WTC11 (cell line): Measurements from ENCODE around the gene TP63. TPM values are rescaled to one million over a fixed set of nuclear protein-coding genes. Genes with fewer than 3 reads are reported as not detected.

Source experiments
- ATAC-seq: fragments of 200-7000 bp; cut with Tn5 transposase; 2 replicates; pipeline ENCODE4 v1.10.0; 2021; ENCODE audit warnings: mild to moderate bottlenecking, moderate library complexity
- CTCF ChIA-PET: fragments of 300-600 bp; sonication (Branson Sonifier 250); formaldehyde crosslinking; loops from one replicate; lab custom pipeline; 2021; ENCODE audit warnings: antibody characterized with exemption; lab: Charles Lee
- POLR2A ChIA-PET: fragments of 350-600 bp; sonication (Branson Sonifier 250); formaldehyde crosslinking; loops from one replicate; lab custom pipeline; 2021; ENCODE audit warnings: antibody characterized with exemption; lab: Charles Lee
- DNase-seq: peaks from one replicate; pipeline ENCODE4 v3.0.0; 2021; ENCODE audit warnings: low spot score
- H3K27ac Mint-ChIP-seq: 2 replicates; pipeline ENCODE4 v1.8.0; 2021; ENCODE audit warnings: mixed read lengths
- H3K27me3 Mint-ChIP-seq: 2 replicates; pipeline ENCODE4 v1.8.0; 2021; ENCODE audit warnings: low read depth, mild to moderate bottlenecking, moderate library complexity, mixed read lengths
- H3K36me3 Mint-ChIP-seq: 2 replicates; pipeline ENCODE4 v1.8.0; 2021; ENCODE audit warnings: mixed read lengths
- H3K4me1 Mint-ChIP-seq: 2 replicates; pipeline ENCODE4 v1.8.0; 2022; ENCODE audit warnings: mixed read lengths
- H3K4me3 Mint-ChIP-seq: 2 replicates; pipeline ENCODE4 v1.8.0; 2021; ENCODE audit warnings: mild to moderate bottlenecking, moderate library complexity, mixed read lengths
- H3K9me3 Mint-ChIP-seq: 2 replicates; pipeline ENCODE4 v1.8.0; 2021; ENCODE audit warnings: mixed read lengths
- CREM ChIP-seq: sonication (generic); formaldehyde crosslinking; IDR thresholded peaks from 2 replicates; pipeline ENCODE4 v1.8.1; 2022; ENCODE audit warnings: mild to moderate bottlenecking, missing genetic modification reagents, moderate library complexity
- FOXK1 ChIP-seq: sonication (generic); formaldehyde crosslinking; IDR thresholded peaks from 2 replicates; pipeline ENCODE4 v1.8.0; 2022; ENCODE audit warnings: mild to moderate bottlenecking, moderate library complexity, missing genetic modification reagents
- GABPB1 ChIP-seq: sonication (generic); formaldehyde crosslinking; IDR thresholded peaks from 2 replicates; pipeline ENCODE4 v1.8.1; 2023; ENCODE audit warnings: mild to moderate bottlenecking, missing genetic modification reagents
- NFATC4 ChIP-seq: fragments of 250-450 bp; sonication (Bioruptor Pico); IDR thresholded peaks from 2 replicates; pipeline ENCODE4 v1.9.0; 2021; ENCODE audit warnings: mild to moderate bottlenecking
- NR1H2 ChIP-seq: sonication (generic); formaldehyde crosslinking; IDR thresholded peaks from 2 replicates; pipeline ENCODE4 v1.9.0; 2021; ENCODE audit warnings: mild to moderate bottlenecking, moderate library complexity, missing genetic modification reagents
- NR2C2 ChIP-seq: sonication (generic); formaldehyde crosslinking; IDR thresholded peaks from 2 replicates; pipeline ENCODE4 v1.8.0; 2022; ENCODE audit warnings: mild to moderate bottlenecking, missing genetic modification reagents
- RELA ChIP-seq: sonication (generic); formaldehyde crosslinking; IDR thresholded peaks from 2 replicates; pipeline ENCODE4 v1.8.1; 2022; ENCODE audit warnings: missing genetic modification reagents, mild to moderate bottlenecking, borderline replicate concordance
- SMAD3 ChIP-seq: sonication (generic); formaldehyde crosslinking; IDR thresholded peaks from 2 replicates; pipeline ENCODE4 v1.8.0; 2022; ENCODE audit warnings: missing genetic modification reagents, mild to moderate bottlenecking, borderline replicate concordance
- TP53 ChIP-seq: sonication (generic); formaldehyde crosslinking; IDR thresholded peaks from 2 replicates; pipeline ENCODE4 v1.8.1; 2023; ENCODE audit warnings: mild to moderate bottlenecking, missing genetic modification reagents
- ZNF138 ChIP-seq: sonication (generic); formaldehyde crosslinking; conservative IDR thresholded peaks from 2 replicates; pipeline ENCODE4 v1.8.1; 2022; ENCODE audit warnings: mild to moderate bottlenecking, moderate library complexity, missing genetic modification reagents
- total RNA-seq: library from RNA; stranded (reverse); gene quantifications from 3 replicates; pipeline ENCODE4 v1.2.3, GENCODE V29; 2021
- TF ChIP-seq, protein P1 (sequence below): sonication (generic); formaldehyde crosslinking; conservative IDR thresholded peaks from 2 replicates; pipeline ENCODE4 v1.8.1; 2023; ENCODE audit warnings: mild to moderate bottlenecking, low read depth, missing genetic modification reagents, moderate library complexity
- TF ChIP-seq, protein P2 (sequence below): sonication (generic); formaldehyde crosslinking; IDR thresholded peaks from 2 replicates; pipeline ENCODE4 v1.8.1; 2022; ENCODE audit warnings: missing genetic modification reagents, borderline replicate concordance
- TF ChIP-seq, protein P3 (sequence below): sonication (generic); formaldehyde crosslinking; IDR thresholded peaks from 2 replicates; pipeline ENCODE4 v1.8.1; 2023; ENCODE audit warnings: mild to moderate bottlenecking, missing genetic modification reagents, moderate library complexity
- TF ChIP-seq, protein P4 (sequence below): fragments of 200-600 bp; IDR thresholded peaks from 2 replicates; pipeline ENCODE4 v1.8.0; 2022; ENCODE audit warnings: antibody characterized with exemption
- TF ChIP-seq, protein P5 (sequence below): sonication (generic); formaldehyde crosslinking; IDR thresholded peaks from 2 replicates; pipeline ENCODE4 v1.8.0; 2023; ENCODE audit warnings: missing genetic modification reagents
- TF ChIP-seq, protein P6 (sequence below): sonication (generic); formaldehyde crosslinking; IDR thresholded peaks from 2 replicates; pipeline ENCODE4 v1.8.1; 2023; ENCODE audit warnings: mild to moderate bottlenecking, moderate library complexity, missing genetic modification reagents
- TF ChIP-seq, protein P7 (sequence below): sonication (generic); formaldehyde crosslinking; IDR thresholded peaks from 2 replicates; pipeline ENCODE4 v1.8.1; 2022; ENCODE audit warnings: mild to moderate bottlenecking, missing genetic modification reagents, moderate library complexity, borderline replicate concordance
- TF ChIP-seq, protein P8 (sequence below): sonication (generic); formaldehyde crosslinking; IDR thresholded peaks from 2 replicates; pipeline ENCODE4 v1.8.0; 2022; ENCODE audit warnings: mild to moderate bottlenecking, missing genetic modification reagents

The TP63 gene
- total RNA-seq, 1 experiment from 2014 or later = 0.09 TPM

DNA sequence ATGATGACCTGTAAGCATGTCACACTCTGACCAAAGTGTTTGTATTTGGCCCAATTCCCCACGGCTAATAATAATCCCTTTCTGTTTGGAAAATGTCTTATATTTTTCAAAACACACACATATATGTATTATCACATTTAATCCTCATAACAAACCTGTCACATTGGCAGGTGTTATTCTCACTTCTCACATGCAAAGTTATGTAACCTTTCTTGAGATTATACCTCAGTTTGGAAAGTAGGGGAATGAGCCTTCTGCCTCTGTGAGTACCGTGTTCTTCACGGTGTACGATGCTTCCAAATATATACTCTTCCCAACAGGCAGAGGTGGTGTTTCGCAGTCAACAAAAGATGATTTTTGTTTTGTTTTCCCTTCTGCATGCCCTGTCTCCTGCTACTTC is 205.6 kb downstream of the TP63 start:
- no peaks in the 10 kb centered on the region for H3K36me3 Mint-ChIP-seq

DNA sequence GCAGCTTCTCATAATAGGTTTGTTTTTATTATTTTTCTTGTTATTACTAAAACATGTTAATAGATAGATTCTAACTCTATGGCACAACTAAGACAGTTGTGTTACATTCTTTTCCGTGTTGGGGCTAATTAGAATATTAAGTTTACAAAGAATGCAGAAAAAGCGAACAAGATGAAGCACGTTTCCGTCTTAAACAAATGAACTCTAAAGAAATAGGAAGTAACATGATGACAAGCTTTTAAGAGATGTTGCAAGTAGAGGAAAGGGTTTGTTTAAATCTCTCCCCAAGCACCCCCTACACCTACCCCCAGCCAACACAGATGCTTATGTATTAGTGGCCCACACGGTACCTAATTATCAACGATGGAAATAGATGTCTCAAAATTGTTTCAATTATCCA is 207.1 kb downstream of the TP63 start:
- Mint-ChIP-seq H3K4me1 (0 out of 2 replicates have a peak, but pooled peaks cover 6% of the 10 kb centered on the region), H3K4me3 (no peak overlapping the region), H3K27ac (no peak overlapping the region), H3K36me3 (no peaks in the 10 kb centered on the region), H3K27me3 (no peaks in the 10 kb centered on the region), H3K9me3 (no peaks in the 10 kb centered on the region)
- ATAC-seq (no peak), DNase-seq (no peak)
- POLR2A ChIA-PET = interaction anchor here (0.7 kb wide), 1 partner anchor 12 kb away, joined by 9 read pairs; no protein-coding TSS in a partner anchor
- CTCF ChIA-PET = interaction anchor here (0.7 kb wide), 1 partner anchor 484 kb away, joined by 3 read pairs; the partner anchor contains the start of gene CLDN1
- TF ChIP-seq, protein P1, sequence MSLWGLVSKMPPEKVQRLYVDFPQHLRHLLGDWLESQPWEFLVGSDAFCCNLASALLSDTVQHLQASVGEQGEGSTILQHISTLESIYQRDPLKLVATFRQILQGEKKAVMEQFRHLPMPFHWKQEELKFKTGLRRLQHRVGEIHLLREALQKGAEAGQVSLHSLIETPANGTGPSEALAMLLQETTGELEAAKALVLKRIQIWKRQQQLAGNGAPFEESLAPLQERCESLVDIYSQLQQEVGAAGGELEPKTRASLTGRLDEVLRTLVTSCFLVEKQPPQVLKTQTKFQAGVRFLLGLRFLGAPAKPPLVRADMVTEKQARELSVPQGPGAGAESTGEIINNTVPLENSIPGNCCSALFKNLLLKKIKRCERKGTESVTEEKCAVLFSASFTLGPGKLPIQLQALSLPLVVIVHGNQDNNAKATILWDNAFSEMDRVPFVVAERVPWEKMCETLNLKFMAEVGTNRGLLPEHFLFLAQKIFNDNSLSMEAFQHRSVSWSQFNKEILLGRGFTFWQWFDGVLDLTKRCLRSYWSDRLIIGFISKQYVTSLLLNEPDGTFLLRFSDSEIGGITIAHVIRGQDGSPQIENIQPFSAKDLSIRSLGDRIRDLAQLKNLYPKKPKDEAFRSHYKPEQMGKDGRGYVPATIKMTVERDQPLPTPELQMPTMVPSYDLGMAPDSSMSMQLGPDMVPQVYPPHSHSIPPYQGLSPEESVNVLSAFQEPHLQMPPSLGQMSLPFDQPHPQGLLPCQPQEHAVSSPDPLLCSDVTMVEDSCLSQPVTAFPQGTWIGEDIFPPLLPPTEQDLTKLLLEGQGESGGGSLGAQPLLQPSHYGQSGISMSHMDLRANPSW = no peak
- TF ChIP-seq NR1H2 (CRISPR knock-in tag) (no peak), NR2C2 (CRISPR knock-in tag) (no peak), FOXK1 (CRISPR knock-in tag) (no peak), CREM (CRISPR knock-in tag) (no peak), GABPB1 (no peak), SMAD3 (CRISPR knock-in tag) (no peak), ZNF138 (CRISPR knock-in tag) (no peak), TP53 (no peak)
- TF ChIP-seq, protein P2, sequence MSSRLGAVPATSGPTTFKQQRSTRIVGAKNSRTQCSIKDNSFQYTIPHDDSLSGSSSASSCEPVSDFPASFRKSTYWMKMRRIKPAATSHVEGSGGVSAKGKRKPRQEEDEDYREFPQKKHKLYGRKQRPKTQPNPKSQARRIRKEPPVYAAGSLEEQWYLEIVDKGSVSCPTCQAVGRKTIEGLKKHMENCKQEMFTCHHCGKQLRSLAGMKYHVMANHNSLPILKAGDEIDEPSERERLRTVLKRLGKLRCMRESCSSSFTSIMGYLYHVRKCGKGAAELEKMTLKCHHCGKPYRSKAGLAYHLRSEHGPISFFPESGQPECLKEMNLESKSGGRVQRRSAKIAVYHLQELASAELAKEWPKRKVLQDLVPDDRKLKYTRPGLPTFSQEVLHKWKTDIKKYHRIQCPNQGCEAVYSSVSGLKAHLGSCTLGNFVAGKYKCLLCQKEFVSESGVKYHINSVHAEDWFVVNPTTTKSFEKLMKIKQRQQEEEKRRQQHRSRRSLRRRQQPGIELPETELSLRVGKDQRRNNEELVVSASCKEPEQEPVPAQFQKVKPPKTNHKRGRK (CRISPR knock-in tag) = no peak
- TF ChIP-seq, protein P3, sequence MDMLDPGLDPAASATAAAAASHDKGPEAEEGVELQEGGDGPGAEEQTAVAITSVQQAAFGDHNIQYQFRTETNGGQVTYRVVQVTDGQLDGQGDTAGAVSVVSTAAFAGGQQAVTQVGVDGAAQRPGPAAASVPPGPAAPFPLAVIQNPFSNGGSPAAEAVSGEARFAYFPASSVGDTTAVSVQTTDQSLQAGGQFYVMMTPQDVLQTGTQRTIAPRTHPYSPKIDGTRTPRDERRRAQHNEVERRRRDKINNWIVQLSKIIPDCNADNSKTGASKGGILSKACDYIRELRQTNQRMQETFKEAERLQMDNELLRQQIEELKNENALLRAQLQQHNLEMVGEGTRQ (CRISPR knock-in tag) = no peak

More for the DNA sequence above, 205.6 kb downstream of the TP63 start:
- DNase-seq = no peak
- ChIA-PET CTCF (no interaction called here), POLR2A (no interaction called here)
- Mint-ChIP-seq H3K27me3 (no peaks in the 10 kb centered on the region), H3K9me3 (no peaks in the 10 kb centered on the region), H3K27ac (no peak overlapping the region), H3K4me3 (no peak overlapping the region), H3K4me1 (0 out of 2 replicates have a peak, but pooled peaks cover 2% of the 10 kb centered on the region)
- no peak for ATAC-seq
- TF ChIP-seq, protein P4, sequence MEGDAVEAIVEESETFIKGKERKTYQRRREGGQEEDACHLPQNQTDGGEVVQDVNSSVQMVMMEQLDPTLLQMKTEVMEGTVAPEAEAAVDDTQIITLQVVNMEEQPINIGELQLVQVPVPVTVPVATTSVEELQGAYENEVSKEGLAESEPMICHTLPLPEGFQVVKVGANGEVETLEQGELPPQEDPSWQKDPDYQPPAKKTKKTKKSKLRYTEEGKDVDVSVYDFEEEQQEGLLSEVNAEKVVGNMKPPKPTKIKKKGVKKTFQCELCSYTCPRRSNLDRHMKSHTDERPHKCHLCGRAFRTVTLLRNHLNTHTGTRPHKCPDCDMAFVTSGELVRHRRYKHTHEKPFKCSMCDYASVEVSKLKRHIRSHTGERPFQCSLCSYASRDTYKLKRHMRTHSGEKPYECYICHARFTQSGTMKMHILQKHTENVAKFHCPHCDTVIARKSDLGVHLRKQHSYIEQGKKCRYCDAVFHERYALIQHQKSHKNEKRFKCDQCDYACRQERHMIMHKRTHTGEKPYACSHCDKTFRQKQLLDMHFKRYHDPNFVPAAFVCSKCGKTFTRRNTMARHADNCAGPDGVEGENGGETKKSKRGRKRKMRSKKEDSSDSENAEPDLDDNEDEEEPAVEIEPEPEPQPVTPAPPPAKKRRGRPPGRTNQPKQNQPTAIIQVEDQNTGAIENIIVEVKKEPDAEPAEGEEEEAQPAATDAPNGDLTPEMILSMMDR = no peak
- no peak for TF ChIP-seq TP53
- TF ChIP-seq, protein P5, sequence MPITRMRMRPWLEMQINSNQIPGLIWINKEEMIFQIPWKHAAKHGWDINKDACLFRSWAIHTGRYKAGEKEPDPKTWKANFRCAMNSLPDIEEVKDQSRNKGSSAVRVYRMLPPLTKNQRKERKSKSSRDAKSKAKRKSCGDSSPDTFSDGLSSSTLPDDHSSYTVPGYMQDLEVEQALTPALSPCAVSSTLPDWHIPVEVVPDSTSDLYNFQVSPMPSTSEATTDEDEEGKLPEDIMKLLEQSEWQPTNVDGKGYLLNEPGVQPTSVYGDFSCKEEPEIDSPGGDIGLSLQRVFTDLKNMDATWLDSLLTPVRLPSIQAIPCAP (CRISPR knock-in tag) = no peak
- TF ChIP-seq, protein P6, sequence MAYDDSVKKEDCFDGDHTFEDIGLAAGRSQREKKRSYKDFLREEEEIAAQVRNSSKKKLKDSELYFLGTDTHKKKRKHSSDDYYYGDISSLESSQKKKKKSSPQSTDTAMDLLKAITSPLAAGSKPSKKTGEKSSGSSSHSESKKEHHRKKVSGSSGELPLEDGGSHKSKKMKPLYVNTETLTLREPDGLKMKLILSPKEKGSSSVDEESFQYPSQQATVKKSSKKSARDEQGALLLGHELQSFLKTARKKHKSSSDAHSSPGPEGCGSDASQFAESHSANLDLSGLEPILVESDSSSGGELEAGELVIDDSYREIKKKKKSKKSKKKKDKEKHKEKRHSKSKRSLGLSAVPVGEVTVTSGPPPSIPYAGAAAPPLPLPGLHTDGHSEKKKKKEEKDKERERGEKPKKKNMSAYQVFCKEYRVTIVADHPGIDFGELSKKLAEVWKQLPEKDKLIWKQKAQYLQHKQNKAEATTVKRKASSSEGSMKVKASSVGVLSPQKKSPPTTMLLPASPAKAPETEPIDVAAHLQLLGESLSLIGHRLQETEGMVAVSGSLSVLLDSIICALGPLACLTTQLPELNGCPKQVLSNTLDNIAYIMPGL (CRISPR knock-in tag) = no peak
- TF ChIP-seq, protein P7, sequence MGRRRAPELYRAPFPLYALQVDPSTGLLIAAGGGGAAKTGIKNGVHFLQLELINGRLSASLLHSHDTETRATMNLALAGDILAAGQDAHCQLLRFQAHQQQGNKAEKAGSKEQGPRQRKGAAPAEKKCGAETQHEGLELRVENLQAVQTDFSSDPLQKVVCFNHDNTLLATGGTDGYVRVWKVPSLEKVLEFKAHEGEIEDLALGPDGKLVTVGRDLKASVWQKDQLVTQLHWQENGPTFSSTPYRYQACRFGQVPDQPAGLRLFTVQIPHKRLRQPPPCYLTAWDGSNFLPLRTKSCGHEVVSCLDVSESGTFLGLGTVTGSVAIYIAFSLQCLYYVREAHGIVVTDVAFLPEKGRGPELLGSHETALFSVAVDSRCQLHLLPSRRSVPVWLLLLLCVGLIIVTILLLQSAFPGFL (CRISPR knock-in tag) = no peak
- TF ChIP-seq, protein P2 (CRISPR knock-in tag) = no peak
- TF ChIP-seq, protein P8, sequence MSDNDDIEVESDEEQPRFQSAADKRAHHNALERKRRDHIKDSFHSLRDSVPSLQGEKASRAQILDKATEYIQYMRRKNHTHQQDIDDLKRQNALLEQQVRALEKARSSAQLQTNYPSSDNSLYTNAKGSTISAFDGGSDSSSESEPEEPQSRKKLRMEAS (CRISPR knock-in tag) = no peak
- no peak for TF ChIP-seq NFATC4 (CRISPR knock-in tag)
- no peak for TF ChIP-seq RELA (CRISPR knock-in tag)
